ENCODE data around the gene GRAMD4. TPM values are rescaled to one million over a fixed set of nuclear protein-coding genes. Genes with fewer than 3 reads are reported as not detected.
A peak's percentile ranks its signal among the peaks of the same experiment; 100 is the strongest.

The GRAMD4 gene
- total and polyA plus RNA-seq, 12 donors: 29.3 to 143 (median 63.9) TPM

DNA sequence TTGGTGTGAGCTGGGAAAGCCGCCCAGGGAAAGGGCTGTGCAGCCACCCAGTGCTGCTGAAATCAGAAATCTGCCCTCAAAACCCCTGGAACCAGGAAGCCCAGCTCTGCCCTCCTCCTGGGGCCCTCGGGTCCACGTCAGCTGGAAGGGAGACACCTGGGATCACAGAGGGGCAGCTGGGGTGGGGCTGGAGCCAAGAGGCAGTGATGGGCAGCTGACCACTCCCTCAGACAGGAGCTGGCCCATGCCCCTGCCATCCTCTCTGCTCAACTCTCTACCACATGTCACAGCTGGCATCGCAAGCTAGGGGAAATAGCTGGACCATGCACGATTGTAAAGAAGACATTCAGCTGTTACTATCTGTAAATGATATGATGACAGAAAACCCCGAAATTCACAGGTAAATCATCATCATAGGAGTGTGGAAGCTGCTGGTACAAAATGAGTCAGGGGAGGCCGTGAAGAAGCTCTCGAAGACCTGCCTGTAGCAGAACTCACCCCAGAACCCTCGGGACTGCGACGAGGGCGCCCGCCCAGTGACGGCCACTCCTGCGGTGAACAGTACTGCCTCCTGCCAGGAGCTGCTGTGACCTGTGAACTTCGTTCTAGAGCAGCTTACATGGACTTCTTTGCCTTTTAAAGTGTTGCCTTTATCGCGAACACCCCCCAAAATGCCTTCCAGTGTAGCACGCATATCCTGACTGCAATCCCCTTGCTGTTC is 62.0 kb downstream of the GRAMD4 start:
- Histone ChIP-seq H3K9me3 (no peaks in the 10 kb centered on the region), H3K4me3 (no peak overlapping the region), H3K27ac (peak overlapping the region in 1 of 10 donors; percentile 91), H3K36me3 (peaks cover 0 to 53% (median 7%) of the 10 kb centered on the region in 9 donors), H3K27me3 (no peaks in the 10 kb centered on the region), H3K4me1 (peaks cover 15 to 70% (median 52%) of the 10 kb centered on the region in 9 donors)
- peak in 1 of 2 donors; percentile 12 for DNase-seq
- intact Hi-C loops (cut with DNase I): loop anchor here in 3 of 10 donors (5.0 to 10.0 kb wide), 3 partner anchors 117 to 327 kb away; no protein-coding TSS in a partner anchor
- WGBS, 2 donors: 87 to 89% methylated on average over 19 of the region's 19 CpGs
- no peak for ATAC-seq
- TF ChIP-seq, protein P1, sequence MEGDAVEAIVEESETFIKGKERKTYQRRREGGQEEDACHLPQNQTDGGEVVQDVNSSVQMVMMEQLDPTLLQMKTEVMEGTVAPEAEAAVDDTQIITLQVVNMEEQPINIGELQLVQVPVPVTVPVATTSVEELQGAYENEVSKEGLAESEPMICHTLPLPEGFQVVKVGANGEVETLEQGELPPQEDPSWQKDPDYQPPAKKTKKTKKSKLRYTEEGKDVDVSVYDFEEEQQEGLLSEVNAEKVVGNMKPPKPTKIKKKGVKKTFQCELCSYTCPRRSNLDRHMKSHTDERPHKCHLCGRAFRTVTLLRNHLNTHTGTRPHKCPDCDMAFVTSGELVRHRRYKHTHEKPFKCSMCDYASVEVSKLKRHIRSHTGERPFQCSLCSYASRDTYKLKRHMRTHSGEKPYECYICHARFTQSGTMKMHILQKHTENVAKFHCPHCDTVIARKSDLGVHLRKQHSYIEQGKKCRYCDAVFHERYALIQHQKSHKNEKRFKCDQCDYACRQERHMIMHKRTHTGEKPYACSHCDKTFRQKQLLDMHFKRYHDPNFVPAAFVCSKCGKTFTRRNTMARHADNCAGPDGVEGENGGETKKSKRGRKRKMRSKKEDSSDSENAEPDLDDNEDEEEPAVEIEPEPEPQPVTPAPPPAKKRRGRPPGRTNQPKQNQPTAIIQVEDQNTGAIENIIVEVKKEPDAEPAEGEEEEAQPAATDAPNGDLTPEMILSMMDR (IDR thresholded peaks at IDR 0.05): no peak

GRCh38 chr22:46684706-46685105 is 64.5 kb downstream of the GRAMD4 start:
- peak in 7 of 8 donors; percentile 40 to 73 (median 57) for ATAC-seq
- Histone ChIP-seq H3K36me3 (peaks cover 0 to 60% (median 16%) of the 10 kb centered on the region in 9 donors), H3K27ac (peak overlapping the region; percentile 36 to 91 (median 82)), H3K27me3 (no peaks in the 10 kb centered on the region), H3K9me3 (no peaks in the 10 kb centered on the region), H3K4me1 (peaks cover 25 to 73% (median 54%) of the 10 kb centered on the region in 9 donors), H3K4me3 (no peak overlapping the region)
- peak; percentile 35 to 57 for DNase-seq
- intact Hi-C loops (cut with DNase I): loop anchor here in 7 of 10 donors (5.0 to 10.0 kb wide), 6 partner anchors 43 to 330 kb away; no protein-coding TSS in a partner anchor
- 50 to 56% methylated on average over 10 of the region's 10 CpGs for whole genome bisulfite sequencing, 2 donors
- TF ChIP-seq, protein P1 (IDR thresholded peaks at IDR 0.05): no peak

- intact Hi-C loops (cut with DNase I): loop anchor here in 7 of 10 donors (5.0 to 10.0 kb wide), 5 partner anchors 41 to 332 kb away; no protein-coding TSS in a partner anchor
- DNase-seq (peak; percentile 53 to 67), ATAC-seq (peak; percentile 22 to 76 (median 62))
- TF ChIP-seq, protein P1 (IDR thresholded peaks at IDR 0.05): no peak
- no peaks in the 10 kb centered on the region for H3K27me3 ChIP-seq
- H3K4me3 ChIP-seq: no peak overlapping the region
- WGBS, 2 donors: 42 to 55% methylated on average over 33 of the region's 33 CpGs
- no peaks in the 10 kb centered on the region for H3K9me3 ChIP-seq
- peak overlapping the region; percentile 36 to 91 (median 82) for H3K27ac ChIP-seq
- H3K36me3 ChIP-seq: peaks cover 0 to 77% (median 29%) of the 10 kb centered on the region in 9 donors
- peaks cover 25 to 72% (median 55%) of the 10 kb centered on the region in 9 donors for H3K4me1 ChIP-seq
These were observed 66.2 kb downstream of the GRAMD4 start for GRCh38 chr22:46686221-46687047.

- H3K27me3 ChIP-seq: no peaks in the 10 kb centered on the region
- H3K27ac ChIP-seq: peak overlapping the region; percentile 10 to 91 (median 82)
- no peak overlapping the region for H3K4me3 ChIP-seq
- TF ChIP-seq, protein P1 (IDR thresholded peaks at IDR 0.05): no peak
- DNase-seq (peak in 1 of 2 donors; percentile 13), ATAC-seq (peak in 2 of 8 donors; percentile 8 to 10)
- peaks cover 0 to 82% (median 35%) of the 10 kb centered on the region in 9 donors for H3K36me3 ChIP-seq
- intact Hi-C loops (cut with DNase I): loop anchor here in 7 of 10 donors (5.0 to 10.0 kb wide), 5 partner anchors 40 to 332 kb away; no protein-coding TSS in a partner anchor
- 64 to 73% methylated on average over 14 to 15 of the region's 15 CpGs for WGBS, 2 donors
- H3K9me3 ChIP-seq: no peaks in the 10 kb centered on the region
- H3K4me1 ChIP-seq: peaks cover 25 to 72% (median 55%) of the 10 kb centered on the region in 9 donors
These were observed 66.9 kb downstream of the GRAMD4 start for GRCh38 chr22:46687048-46687444.
